Suprapubic skin (tissue), 4 donors: ENCODE measurements around the gene SLCO2A1.

Experiments used
- CTCF ChIP-seq, 2 donors: fragments of 200-600 bp in 1 of 2; fragments of 450-650 bp in 1 of 2; sonication (generic) in 1 of 2; IDR thresholded peaks; one replicate each; pipeline ENCODE4 v1.5.1; 2016 to 2019; ENCODE audit warnings: antibody characterized with exemption in 2 of 2, mild to moderate bottlenecking in 1 of 2, moderate library complexity in 1 of 2
- POLR2A ChIP-seq, 2 donors: fragments of 450-650 bp; IDR thresholded peaks; one replicate each; pipeline ENCODE4 v1.6.1; 2017; ENCODE audit warnings: antibody characterized with exemption in 2 of 2, mild to moderate bottlenecking in 2 of 2, moderate library complexity in 2 of 2
- POLR2AphosphoS5 ChIP-seq, 3 donors: sonication (generic); formaldehyde crosslinking; IDR thresholded peaks; one replicate each; pipeline ENCODE4 v1.6.1; 2017; ENCODE audit warnings: antibody characterized with exemption in 3 of 3

GRCh38 chr3:134048278-134048996, 18.7 kb upstream of the SLCO2A1 start:
- no peak for TF ChIP-seq CTCF (IDR thresholded peaks at IDR 0.05)
- TF ChIP-seq POLR2AphosphoS5 (IDR thresholded peaks at IDR 0.05): no peak
- TF ChIP-seq POLR2A (IDR thresholded peaks at IDR 0.05): no peak
